ENCODE measurements around the gene CEBPA.

DNA sequence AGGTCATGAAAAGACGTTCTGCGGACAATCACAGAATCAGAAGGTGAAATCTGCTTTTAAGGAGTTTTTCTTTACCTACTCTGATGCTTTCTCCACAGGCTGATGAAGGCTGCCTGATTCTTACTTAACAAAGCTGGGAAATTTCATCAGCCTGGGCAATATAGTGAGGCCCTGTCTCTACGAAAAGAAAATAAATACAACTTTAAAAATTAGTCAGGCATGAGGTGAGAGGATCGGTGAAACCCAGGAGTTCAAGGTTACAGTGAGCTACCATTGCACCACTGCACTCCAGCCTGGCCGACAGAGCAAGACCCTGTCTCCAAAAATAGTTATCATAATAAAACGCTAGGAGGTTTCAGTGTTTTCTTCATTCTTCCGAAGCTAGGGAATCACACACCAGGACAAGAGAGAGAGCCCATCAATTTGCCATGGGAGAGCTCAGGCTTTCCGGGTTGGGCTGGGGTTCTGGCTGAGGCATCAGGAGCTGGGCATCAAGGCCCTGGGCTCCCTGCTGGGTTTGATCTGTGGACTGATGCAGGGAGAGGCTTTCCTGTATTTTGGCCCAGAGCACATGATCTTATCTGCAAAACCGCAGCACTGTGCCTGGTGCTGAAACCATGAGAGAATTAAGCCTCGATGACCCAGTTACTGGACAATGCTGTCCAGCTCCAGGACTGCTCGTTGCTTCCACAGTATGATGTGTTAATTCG is 46.1 kb upstream of the CEBPA start:
- TF ChIP-seq, protein P1, sequence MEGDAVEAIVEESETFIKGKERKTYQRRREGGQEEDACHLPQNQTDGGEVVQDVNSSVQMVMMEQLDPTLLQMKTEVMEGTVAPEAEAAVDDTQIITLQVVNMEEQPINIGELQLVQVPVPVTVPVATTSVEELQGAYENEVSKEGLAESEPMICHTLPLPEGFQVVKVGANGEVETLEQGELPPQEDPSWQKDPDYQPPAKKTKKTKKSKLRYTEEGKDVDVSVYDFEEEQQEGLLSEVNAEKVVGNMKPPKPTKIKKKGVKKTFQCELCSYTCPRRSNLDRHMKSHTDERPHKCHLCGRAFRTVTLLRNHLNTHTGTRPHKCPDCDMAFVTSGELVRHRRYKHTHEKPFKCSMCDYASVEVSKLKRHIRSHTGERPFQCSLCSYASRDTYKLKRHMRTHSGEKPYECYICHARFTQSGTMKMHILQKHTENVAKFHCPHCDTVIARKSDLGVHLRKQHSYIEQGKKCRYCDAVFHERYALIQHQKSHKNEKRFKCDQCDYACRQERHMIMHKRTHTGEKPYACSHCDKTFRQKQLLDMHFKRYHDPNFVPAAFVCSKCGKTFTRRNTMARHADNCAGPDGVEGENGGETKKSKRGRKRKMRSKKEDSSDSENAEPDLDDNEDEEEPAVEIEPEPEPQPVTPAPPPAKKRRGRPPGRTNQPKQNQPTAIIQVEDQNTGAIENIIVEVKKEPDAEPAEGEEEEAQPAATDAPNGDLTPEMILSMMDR (IDR thresholded peaks at IDR 0.05): no peak
- TF ChIP-seq POLR2A (IDR thresholded peaks at IDR 0.05): no peak
